ENCODE data around the gene PIGS. TPM values are rescaled to one million over a fixed set of nuclear protein-coding genes. Genes with fewer than 3 reads are reported as not detected.

Gene PIGS
- total RNA-seq: 30.2 TPM

GRCh38 chr17:28571361-28572122, at the start of gene PIGS:
Gene PIGS, minus strand, starts transcription at chr17:28571524. Its CDS starts 28 bp downstream, at chr17:28571496.

GRCh38 chr17:28613931-28614381, 42.6 kb upstream of the PIGS start, which contains the start of gene RSKR:
Gene RSKR, minus strand, starts transcription at chr17:28614185. Its CDS starts 24 bp downstream, at chr17:28614161.

GRCh38 chr17:28598799-28599310, 27.5 kb upstream of the PIGS start, which contains the start of gene SPAG5:
Gene SPAG5, minus strand, starts transcription at chr17:28599025. Its CDS starts 79 bp downstream, at chr17:28598946.

GRCh38 chr17:28576758-28577465, 5.6 kb upstream of the PIGS start, which contains the start of gene ALDOC:
Gene ALDOC, minus strand, starts transcription at chr17:28576895. Its CDS starts 1,363 bp downstream, at chr17:28575532.

GRCh38 chr17:28552176-28552999, 18.9 kb downstream of the PIGS start, which contains the start of gene UNC119:
Gene UNC119, minus strand, starts transcription at chr17:28552624. Its CDS starts 67 bp downstream, at chr17:28552557.

GRCh38 chr17:28505986-28506665, 65.2 kb downstream of the PIGS start, which contains the start of gene FOXN1:
Gene FOXN1, plus strand, starts transcription at chr17:28506348. Its CDS starts 17,622 bp downstream, at chr17:28523970.

Other genes starting within 250 kb of the PIGS start
- gene IFT20, start 236.1 kb downstream of the PIGS start, total RNA-seq: 33.7 TPM
- gene TNFAIP1, start 235.8 kb downstream of the PIGS start, total RNA-seq: 39.2 TPM
- 49.4 TPM for gene POLDIP2, start 214.0 kb downstream of the PIGS start, total RNA-seq
- not detected for gene SEBOX, start 206.3 kb downstream of the PIGS start, total RNA-seq
- 0.69 TPM for gene VTN, start 201.2 kb downstream of the PIGS start, total RNA-seq
- 32.8 TPM for gene SARM1, start 199.8 kb downstream of the PIGS start, total RNA-seq
- 18.2 TPM for gene SLC46A1, start 165.3 kb downstream of the PIGS start, total RNA-seq
- gene SLC13A2, start 97.9 kb downstream of the PIGS start, total RNA-seq: not detected
- not detected for gene FOXN1, start 65.2 kb downstream of the PIGS start, total RNA-seq
- gene UNC119, start 18.9 kb downstream of the PIGS start, total RNA-seq: 35.8 TPM
- 249 TPM for gene ALDOC, start 5.4 kb upstream of the PIGS start, total RNA-seq
- 9.7 TPM for gene SPAG5, start 27.5 kb upstream of the PIGS start, total RNA-seq
- gene RSKR, start 42.7 kb upstream of the PIGS start, total RNA-seq: 15.9 TPM
- gene BLTP2, start 73.6 kb upstream of the PIGS start, total RNA-seq: 110 TPM
- gene SDF2, start 90.4 kb upstream of the PIGS start, total RNA-seq: 36.9 TPM
- 42.2 TPM for gene SUPT6H, start 90.7 kb upstream of the PIGS start, total RNA-seq
- gene PROCA1, start 140.4 kb upstream of the PIGS start, total RNA-seq: 5.5 TPM
- 21.2 TPM for gene RAB34, start 146.3 kb upstream of the PIGS start, total RNA-seq
- gene RPL23A, start 148.5 kb upstream of the PIGS start, total RNA-seq: 340 TPM
- gene TLCD1, start 154.7 kb upstream of the PIGS start, total RNA-seq: 1.6 TPM
- gene NEK8, start 157.3 kb upstream of the PIGS start, total RNA-seq: 0.92 TPM
- gene TRAF4, start 172.5 kb upstream of the PIGS start, total RNA-seq: 39.7 TPM

Data from diencephalon (tissue), 1 donor.